ENCODE results near the gene MARCHF3.

Gene MARCHF3

DNA sequence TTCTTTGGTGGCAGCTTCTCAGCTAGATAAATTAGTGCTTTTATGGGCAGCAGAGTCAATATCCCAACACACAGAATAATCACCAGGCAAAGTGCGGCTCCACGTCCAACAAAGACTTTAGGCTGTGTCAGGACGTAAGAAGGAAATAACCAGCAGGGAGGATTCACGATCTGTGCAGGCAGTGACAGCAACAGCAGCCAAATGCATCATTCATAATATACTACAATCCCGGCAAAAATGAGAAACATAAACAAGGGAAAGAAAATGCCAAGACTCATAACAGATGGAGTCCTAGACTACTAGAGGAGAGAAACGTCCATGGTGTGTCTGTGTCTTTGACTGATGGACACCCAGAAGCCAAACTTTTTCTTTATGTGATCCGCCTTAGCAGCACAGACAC, 152.8 kb downstream of the MARCHF3 start (continued):
- TF ChIP-seq, protein P1, sequence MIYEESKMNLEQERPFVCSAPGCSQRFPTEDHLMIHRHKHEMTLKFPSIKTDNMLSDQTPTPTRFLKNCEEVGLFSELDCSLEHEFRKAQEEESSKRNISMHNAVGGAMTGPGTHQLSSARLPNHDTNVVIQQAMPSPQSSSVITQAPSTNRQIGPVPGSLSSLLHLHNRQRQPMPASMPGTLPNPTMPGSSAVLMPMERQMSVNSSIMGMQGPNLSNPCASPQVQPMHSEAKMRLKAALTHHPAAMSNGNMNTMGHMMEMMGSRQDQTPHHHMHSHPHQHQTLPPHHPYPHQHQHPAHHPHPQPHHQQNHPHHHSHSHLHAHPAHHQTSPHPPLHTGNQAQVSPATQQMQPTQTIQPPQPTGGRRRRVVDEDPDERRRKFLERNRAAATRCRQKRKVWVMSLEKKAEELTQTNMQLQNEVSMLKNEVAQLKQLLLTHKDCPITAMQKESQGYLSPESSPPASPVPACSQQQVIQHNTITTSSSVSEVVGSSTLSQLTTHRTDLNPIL (CRISPR knock-in tag; IDR thresholded peaks at IDR 0.05; ENCODE audit: low read depth): no peak
- no peak for TF ChIP-seq ZFP30 (CRISPR knock-in tag; IDR thresholded peaks at IDR 0.05)
- no peak for TF ChIP-seq ZC3H10 (CRISPR knock-in tag; IDR thresholded peaks at IDR 0.05)
- TF ChIP-seq ISL1 (CRISPR knock-in tag; IDR thresholded peaks at IDR 0.05): no peak
- TF ChIP-seq ZNF565 (CRISPR knock-in tag; conservative IDR thresholded peaks at IDR 0.05; ENCODE audit: low read depth): no peak

DNA sequence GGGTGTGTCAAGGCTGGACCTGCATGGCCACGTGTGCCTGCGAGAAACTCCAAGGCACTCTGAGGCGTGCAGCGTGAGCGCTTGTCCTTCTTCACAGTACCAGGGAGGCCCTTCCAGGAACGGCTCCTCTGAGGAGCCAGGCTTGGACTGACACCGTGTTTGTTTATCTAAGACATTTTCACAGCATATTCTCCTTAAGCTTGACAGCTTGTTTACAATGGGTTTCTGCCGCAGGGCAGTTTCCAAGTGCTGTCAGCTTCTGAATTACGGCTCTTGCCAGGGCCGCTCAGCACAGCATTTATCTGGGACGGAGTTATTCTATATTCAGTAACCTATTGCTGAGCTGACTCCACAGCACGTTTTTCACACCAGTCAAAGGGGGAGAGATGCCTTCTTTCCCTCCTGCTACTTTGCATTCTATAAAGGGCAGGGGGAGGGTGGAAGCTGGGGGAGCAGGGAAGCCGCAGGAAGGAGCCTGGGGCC, 155.0 kb downstream of the MARCHF3 start:
- TF ChIP-seq TCF4 (CRISPR knock-in tag; IDR thresholded peaks at IDR 0.05; ENCODE audit: borderline replicate concordance) (no peak), ISL1 (CRISPR knock-in tag; IDR thresholded peaks at IDR 0.05) (no peak), BACH2 (CRISPR knock-in tag; IDR thresholded peaks at IDR 0.05; ENCODE audit: borderline replicate concordance) (no peak), ZC3H10 (CRISPR knock-in tag; IDR thresholded peaks at IDR 0.05) (no peak), SNAI2 (CRISPR knock-in tag; IDR thresholded peaks at IDR 0.05) (no peak), ARNTL (CRISPR knock-in tag; IDR thresholded peaks at IDR 0.05; ENCODE audit: borderline replicate concordance, low read depth) (no peak)
- TF ChIP-seq, protein P2, sequence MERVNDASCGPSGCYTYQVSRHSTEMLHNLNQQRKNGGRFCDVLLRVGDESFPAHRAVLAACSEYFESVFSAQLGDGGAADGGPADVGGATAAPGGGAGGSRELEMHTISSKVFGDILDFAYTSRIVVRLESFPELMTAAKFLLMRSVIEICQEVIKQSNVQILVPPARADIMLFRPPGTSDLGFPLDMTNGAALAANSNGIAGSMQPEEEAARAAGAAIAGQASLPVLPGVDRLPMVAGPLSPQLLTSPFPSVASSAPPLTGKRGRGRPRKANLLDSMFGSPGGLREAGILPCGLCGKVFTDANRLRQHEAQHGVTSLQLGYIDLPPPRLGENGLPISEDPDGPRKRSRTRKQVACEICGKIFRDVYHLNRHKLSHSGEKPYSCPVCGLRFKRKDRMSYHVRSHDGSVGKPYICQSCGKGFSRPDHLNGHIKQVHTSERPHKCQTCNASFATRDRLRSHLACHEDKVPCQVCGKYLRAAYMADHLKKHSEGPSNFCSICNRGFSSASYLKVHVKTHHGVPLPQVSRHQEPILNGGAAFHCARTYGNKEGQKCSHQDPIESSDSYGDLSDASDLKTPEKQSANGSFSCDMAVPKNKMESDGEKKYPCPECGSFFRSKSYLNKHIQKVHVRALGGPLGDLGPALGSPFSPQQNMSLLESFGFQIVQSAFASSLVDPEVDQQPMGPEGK (CRISPR knock-in tag; IDR thresholded peaks at IDR 0.05; ENCODE audit: borderline replicate concordance): no peak
- ATAC-seq: no peak

DNA sequence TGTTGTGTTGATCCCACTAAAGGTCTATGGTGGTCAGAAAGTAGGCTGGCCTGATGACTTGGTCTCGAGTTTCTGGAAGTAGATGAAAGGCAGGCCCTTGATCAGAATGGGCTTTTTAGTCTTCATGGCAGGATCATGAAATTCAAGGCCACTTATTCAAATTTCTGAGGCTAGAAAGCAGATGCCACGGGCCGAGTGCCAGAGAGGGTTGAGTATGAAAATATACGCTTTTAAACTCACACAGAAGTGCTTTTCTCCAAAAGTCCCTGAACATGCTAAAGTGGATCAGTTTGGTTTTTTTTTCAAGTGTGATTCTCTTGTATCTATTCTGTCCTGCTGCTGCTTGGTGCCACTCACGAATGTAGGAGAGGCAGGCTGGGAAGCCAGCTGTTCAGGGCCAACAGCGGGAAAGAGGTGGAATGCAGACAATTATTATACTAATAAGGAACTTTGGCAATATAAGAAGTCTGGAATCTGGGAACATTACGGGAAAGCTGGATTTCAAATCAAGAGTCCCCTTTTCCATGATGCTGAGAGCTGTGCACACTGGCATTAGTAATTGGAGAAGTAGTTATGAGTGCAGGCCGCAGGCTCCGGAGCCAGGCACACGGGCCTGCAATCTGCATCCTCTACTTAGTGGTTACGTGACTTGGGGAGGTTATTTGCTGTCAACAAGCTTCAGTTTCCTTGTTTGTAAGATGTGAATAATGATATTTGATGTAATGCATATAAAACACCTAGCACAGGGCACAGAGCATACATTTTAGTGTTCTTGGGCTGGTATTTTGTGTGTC, 157.6 kb downstream of the MARCHF3 start:
- TF ChIP-seq, protein P3, sequence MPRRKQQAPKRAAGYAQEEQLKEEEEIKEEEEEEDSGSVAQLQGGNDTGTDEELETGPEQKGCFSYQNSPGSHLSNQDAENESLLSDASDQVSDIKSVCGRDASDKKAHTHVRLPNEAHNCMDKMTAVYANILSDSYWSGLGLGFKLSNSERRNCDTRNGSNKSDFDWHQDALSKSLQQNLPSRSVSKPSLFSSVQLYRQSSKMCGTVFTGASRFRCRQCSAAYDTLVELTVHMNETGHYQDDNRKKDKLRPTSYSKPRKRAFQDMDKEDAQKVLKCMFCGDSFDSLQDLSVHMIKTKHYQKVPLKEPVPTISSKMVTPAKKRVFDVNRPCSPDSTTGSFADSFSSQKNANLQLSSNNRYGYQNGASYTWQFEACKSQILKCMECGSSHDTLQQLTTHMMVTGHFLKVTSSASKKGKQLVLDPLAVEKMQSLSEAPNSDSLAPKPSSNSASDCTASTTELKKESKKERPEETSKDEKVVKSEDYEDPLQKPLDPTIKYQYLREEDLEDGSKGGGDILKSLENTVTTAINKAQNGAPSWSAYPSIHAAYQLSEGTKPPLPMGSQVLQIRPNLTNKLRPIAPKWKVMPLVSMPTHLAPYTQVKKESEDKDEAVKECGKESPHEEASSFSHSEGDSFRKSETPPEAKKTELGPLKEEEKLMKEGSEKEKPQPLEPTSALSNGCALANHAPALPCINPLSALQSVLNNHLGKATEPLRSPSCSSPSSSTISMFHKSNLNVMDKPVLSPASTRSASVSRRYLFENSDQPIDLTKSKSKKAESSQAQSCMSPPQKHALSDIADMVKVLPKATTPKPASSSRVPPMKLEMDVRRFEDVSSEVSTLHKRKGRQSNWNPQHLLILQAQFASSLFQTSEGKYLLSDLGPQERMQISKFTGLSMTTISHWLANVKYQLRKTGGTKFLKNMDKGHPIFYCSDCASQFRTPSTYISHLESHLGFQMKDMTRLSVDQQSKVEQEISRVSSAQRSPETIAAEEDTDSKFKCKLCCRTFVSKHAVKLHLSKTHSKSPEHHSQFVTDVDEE (CRISPR knock-in tag; IDR thresholded peaks at IDR 0.05): no peak
- TF ChIP-seq SNAI2 (CRISPR knock-in tag; IDR thresholded peaks at IDR 0.05) (no peak), ZNF565 (CRISPR knock-in tag; conservative IDR thresholded peaks at IDR 0.05; ENCODE audit: low read depth) (no peak), TOX (CRISPR knock-in tag; IDR thresholded peaks at IDR 0.05; ENCODE audit: borderline replicate concordance) (no peak), ZNF8 (CRISPR knock-in tag; IDR thresholded peaks at IDR 0.05) (no peak), BACH2 (CRISPR knock-in tag; IDR thresholded peaks at IDR 0.05; ENCODE audit: borderline replicate concordance) (no peak), ZNF70 (CRISPR knock-in tag; IDR thresholded peaks at IDR 0.05) (no peak), PPARA (CRISPR knock-in tag; IDR thresholded peaks at IDR 0.05; ENCODE audit: borderline replicate concordance) (no peak), RARB (CRISPR knock-in tag; IDR thresholded peaks at IDR 0.05) (no peak), TCF4 (CRISPR knock-in tag; IDR thresholded peaks at IDR 0.05; ENCODE audit: borderline replicate concordance) (no peak), ZFP30 (CRISPR knock-in tag; IDR thresholded peaks at IDR 0.05) (no peak), ZC3H10 (CRISPR knock-in tag; IDR thresholded peaks at IDR 0.05) (no peak), ISL1 (CRISPR knock-in tag; IDR thresholded peaks at IDR 0.05) (no peak), CSDC2 (CRISPR knock-in tag; IDR thresholded peaks at IDR 0.05) (no peak), OSR1 (CRISPR knock-in tag; IDR thresholded peaks at IDR 0.05) (no peak)
- TF ChIP-seq, protein P4, sequence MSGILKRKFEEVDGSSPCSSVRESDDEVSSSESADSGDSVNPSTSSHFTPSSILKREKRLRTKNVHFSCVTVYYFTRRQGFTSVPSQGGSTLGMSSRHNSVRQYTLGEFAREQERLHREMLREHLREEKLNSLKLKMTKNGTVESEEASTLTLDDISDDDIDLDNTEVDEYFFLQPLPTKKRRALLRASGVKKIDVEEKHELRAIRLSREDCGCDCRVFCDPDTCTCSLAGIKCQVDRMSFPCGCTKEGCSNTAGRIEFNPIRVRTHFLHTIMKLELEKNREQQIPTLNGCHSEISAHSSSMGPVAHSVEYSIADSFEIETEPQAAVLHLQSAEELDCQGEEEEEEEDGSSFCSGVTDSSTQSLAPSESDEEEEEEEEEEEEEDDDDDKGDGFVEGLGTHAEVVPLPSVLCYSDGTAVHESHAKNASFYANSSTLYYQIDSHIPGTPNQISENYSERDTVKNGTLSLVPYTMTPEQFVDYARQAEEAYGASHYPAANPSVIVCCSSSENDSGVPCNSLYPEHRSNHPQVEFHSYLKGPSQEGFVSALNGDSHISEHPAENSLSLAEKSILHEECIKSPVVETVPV (CRISPR knock-in tag; IDR thresholded peaks at IDR 0.05): no peak
- TF ChIP-seq, protein P2 (CRISPR knock-in tag; IDR thresholded peaks at IDR 0.05; ENCODE audit: borderline replicate concordance): no peak
- TF ChIP-seq, protein P1 (CRISPR knock-in tag; IDR thresholded peaks at IDR 0.05; ENCODE audit: low read depth): no peak
- ATAC-seq: no peak; the same call in 2 of the 3 replicates
